GM19239 (cell line): ENCODE results near the gene BPIFB6.

Experiments used
- DNase-seq: peaks from one replicate; pipeline ENCODE4 v3.0.0; 2011; ENCODE audit warnings: low spot score; ENCODE audit not compliant: insufficient read length
- FAIRE-seq: peaks from 2 replicates; lab custom pipeline; 2011; peaks lifted over from hg19 to GRCh38; lab: Jason Lieb, UNC

The BPIFB6 gene

GRCh38 chr20:33076662-33077372 lies 45.4 kb downstream of the BPIFB6 start:
- FAIRE-seq: no peak
- no peak for DNase-seq

- DNase-seq (no peak), FAIRE-seq (no peak)
Measured at GRCh38 chr20:33079259-33079658, 47.8 kb downstream of the BPIFB6 start, which contains the start of gene BPIFB4. BPIFB4 (plus strand) TSS chr20:33079643; CDS start chr20:33081527, 1,884 bp downstream.

- no peak for FAIRE-seq
- no peak for DNase-seq
Measured at GRCh38 chr20:33081411-33082154, 50.1 kb downstream of the BPIFB6 start.

GRCh38 chr20:33082546-33082945 lies 51.1 kb downstream of the BPIFB6 start:
- no peak for FAIRE-seq
- no peak for DNase-seq

- FAIRE-seq (no peak), DNase-seq (no peak)
Measured at GRCh38 chr20:33083544-33084340, 52.3 kb downstream of the BPIFB6 start.

- FAIRE-seq: no peak
Measured at GRCh38 chr20:33084722-33085121, 53.3 kb downstream of the BPIFB6 start.

GRCh38 chr20:33086052-33086722 lies 54.7 kb downstream of the BPIFB6 start:
- DNase-seq (no peak), FAIRE-seq (no peak)

More at GRCh38 chr20:33084722-33085121, 53.3 kb downstream of the BPIFB6 start:
- DNase-seq: no peak

GRCh38 chr20:33091147-33091546 lies 59.7 kb downstream of the BPIFB6 start:
- no peak for DNase-seq
- no peak for FAIRE-seq

- no peak for FAIRE-seq
- no peak for DNase-seq
Measured at GRCh38 chr20:33091693-33092092, 60.2 kb downstream of the BPIFB6 start.

- FAIRE-seq (no peak), DNase-seq (no peak)
Measured at GRCh38 chr20:33092361-33092760, 60.9 kb downstream of the BPIFB6 start.

GRCh38 chr20:33093074-33093473 lies 61.6 kb downstream of the BPIFB6 start:
- no peak for FAIRE-seq
- DNase-seq: no peak

- no peak for FAIRE-seq
- no peak for DNase-seq
Measured at GRCh38 chr20:33093582-33093981, 62.1 kb downstream of the BPIFB6 start.
